H1 (cell line): ENCODE measurements around the gene MCC. TPM values are rescaled to one million over a fixed set of nuclear protein-coding genes. Genes with fewer than 3 reads are reported as not detected.

Experiments
- CHD2 ChIP-seq: IDR thresholded peaks from 2 replicates; pipeline ENCODE4 v1.6.1; 2012; ENCODE audit warnings: low read length, improper control_type of control experiment
- GTF2F1 ChIP-seq: IDR thresholded peaks from 2 replicates; pipeline ENCODE4 v1.6.1; 2012; ENCODE audit warnings: low read depth, low read length, improper control_type of control experiment, borderline replicate concordance
- JUN ChIP-seq: IDR thresholded peaks from 2 replicates; pipeline ENCODE4 v1.6.1; 2011; ENCODE audit warnings: low read depth, mild to moderate bottlenecking, improper control_type of control experiment, low read length
- RNF2 ChIP-seq: fragments of 200-900, 300-1000 bp; sonication (generic); IDR thresholded peaks from 2 replicates; pipeline ENCODE4 v1.7.1; 2016; ENCODE audit warnings: borderline replicate concordance, low read depth, mild to moderate bottlenecking, antibody characterized with exemption, low read length; ENCODE audit not compliant: poor library complexity, severe bottlenecking; ENCODE audit errors: missing control alignments
- TAF7 ChIP-seq: optimal IDR thresholded peaks from 2 replicates; pipeline ENCODE3; 2011; ENCODE audit warnings: low read depth, mild to moderate bottlenecking, inconsistent platforms, low read length, moderate library complexity, borderline replicate concordance
- polyA plus RNA-seq, 7 experiments: library from polyadenylated mRNA; depleted of rRNA in 3 of 7; stranded (reverse) in 5 of 7; unstranded in 2 of 7; fragments of >200 nt in 5 of 7; fragments of 200-250 nt in 2 of 7; gene quantifications; 1 replicate in 5 of 7; 2 replicates in 1 of 7; 4 replicates in 1 of 7; pipeline versions ENCODE4 v1.2.1 to v1.2.3, GENCODE V29; 2011 to 2013; ENCODE audit warnings: missing spikeins in 2 of 7, mixed read lengths in 2 of 7
- total RNA-seq: library from RNA; stranded (reverse); fragmentation: NEBNext Ultra II Directional; extraction: Animal tissue kit (Norgen Biotek cat#: 25700); gene quantifications from 2 replicates; pipeline ENCODE4 v1.2.1, GENCODE V29; 2021
- TF ChIP-seq, protein P1 (sequence below): fragments of 300-600 bp; sonication (generic); IDR thresholded peaks from 2 replicates; pipeline ENCODE4 v1.7.1; 2012; ENCODE audit warnings: low read length, moderate library complexity, mild to moderate bottlenecking, inconsistent platforms; ENCODE audit not compliant: insufficient replicate concordance

MCC gene
- total and polyA plus RNA-seq, 2 of the 8 experiments (the other 6 are each of a cell fraction or from before 2014, with no cell fraction given): 2.6 to 18.3 TPM

DNA sequence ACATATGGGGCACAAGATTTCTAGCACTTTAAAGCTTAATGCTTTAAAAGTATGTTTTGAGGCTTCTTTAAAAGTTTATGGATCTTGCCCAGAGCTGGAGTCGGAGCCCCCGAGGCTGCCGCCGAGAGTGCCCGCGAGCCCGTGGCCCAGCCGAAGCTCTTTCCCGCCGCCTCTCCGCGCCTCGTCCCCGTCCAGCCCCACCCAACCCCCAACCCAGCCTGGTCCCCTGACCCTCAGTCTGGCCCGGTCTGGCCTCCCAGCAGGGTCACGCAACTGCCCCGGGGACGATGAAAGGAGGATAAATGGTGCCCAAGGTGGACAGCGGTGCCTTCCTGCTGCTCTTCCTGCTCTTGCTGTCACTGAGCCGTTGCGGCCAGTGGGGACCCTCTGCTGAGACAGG, 55.2 kb downstream of the MCC start (continued):
- TF ChIP-seq, protein P1, sequence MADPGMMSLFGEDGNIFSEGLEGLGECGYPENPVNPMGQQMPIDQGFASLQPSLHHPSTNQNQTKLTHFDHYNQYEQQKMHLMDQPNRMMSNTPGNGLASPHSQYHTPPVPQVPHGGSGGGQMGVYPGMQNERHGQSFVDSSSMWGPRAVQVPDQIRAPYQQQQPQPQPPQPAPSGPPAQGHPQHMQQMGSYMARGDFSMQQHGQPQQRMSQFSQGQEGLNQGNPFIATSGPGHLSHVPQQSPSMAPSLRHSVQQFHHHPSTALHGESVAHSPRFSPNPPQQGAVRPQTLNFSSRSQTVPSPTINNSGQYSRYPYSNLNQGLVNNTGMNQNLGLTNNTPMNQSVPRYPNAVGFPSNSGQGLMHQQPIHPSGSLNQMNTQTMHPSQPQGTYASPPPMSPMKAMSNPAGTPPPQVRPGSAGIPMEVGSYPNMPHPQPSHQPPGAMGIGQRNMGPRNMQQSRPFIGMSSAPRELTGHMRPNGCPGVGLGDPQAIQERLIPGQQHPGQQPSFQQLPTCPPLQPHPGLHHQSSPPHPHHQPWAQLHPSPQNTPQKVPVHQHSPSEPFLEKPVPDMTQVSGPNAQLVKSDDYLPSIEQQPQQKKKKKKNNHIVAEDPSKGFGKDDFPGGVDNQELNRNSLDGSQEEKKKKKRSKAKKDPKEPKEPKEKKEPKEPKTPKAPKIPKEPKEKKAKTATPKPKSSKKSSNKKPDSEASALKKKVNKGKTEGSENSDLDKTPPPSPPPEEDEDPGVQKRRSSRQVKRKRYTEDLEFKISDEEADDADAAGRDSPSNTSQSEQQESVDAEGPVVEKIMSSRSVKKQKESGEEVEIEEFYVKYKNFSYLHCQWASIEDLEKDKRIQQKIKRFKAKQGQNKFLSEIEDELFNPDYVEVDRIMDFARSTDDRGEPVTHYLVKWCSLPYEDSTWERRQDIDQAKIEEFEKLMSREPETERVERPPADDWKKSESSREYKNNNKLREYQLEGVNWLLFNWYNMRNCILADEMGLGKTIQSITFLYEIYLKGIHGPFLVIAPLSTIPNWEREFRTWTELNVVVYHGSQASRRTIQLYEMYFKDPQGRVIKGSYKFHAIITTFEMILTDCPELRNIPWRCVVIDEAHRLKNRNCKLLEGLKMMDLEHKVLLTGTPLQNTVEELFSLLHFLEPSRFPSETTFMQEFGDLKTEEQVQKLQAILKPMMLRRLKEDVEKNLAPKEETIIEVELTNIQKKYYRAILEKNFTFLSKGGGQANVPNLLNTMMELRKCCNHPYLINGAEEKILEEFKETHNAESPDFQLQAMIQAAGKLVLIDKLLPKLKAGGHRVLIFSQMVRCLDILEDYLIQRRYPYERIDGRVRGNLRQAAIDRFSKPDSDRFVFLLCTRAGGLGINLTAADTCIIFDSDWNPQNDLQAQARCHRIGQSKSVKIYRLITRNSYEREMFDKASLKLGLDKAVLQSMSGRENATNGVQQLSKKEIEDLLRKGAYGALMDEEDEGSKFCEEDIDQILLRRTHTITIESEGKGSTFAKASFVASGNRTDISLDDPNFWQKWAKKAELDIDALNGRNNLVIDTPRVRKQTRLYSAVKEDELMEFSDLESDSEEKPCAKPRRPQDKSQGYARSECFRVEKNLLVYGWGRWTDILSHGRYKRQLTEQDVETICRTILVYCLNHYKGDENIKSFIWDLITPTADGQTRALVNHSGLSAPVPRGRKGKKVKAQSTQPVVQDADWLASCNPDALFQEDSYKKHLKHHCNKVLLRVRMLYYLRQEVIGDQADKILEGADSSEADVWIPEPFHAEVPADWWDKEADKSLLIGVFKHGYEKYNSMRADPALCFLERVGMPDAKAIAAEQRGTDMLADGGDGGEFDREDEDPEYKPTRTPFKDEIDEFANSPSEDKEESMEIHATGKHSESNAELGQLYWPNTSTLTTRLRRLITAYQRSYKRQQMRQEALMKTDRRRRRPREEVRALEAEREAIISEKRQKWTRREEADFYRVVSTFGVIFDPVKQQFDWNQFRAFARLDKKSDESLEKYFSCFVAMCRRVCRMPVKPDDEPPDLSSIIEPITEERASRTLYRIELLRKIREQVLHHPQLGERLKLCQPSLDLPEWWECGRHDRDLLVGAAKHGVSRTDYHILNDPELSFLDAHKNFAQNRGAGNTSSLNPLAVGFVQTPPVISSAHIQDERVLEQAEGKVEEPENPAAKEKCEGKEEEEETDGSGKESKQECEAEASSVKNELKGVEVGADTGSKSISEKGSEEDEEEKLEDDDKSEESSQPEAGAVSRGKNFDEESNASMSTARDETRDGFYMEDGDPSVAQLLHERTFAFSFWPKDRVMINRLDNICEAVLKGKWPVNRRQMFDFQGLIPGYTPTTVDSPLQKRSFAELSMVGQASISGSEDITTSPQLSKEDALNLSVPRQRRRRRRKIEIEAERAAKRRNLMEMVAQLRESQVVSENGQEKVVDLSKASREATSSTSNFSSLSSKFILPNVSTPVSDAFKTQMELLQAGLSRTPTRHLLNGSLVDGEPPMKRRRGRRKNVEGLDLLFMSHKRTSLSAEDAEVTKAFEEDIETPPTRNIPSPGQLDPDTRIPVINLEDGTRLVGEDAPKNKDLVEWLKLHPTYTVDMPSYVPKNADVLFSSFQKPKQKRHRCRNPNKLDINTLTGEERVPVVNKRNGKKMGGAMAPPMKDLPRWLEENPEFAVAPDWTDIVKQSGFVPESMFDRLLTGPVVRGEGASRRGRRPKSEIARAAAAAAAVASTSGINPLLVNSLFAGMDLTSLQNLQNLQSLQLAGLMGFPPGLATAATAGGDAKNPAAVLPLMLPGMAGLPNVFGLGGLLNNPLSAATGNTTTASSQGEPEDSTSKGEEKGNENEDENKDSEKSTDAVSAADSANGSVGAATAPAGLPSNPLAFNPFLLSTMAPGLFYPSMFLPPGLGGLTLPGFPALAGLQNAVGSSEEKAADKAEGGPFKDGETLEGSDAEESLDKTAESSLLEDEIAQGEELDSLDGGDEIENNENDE: no peak
- TF ChIP-seq CHD2 (no peak), TAF7 (no peak), RNF2 (no peak), GTF2F1 (no peak), JUN (no peak)
